GM23338 (cell line): ENCODE data around the gene FUT6. TPM values are rescaled to one million over a fixed set of nuclear protein-coding genes. Genes with fewer than 3 reads are reported as not detected.

Experiments
- ATAC-seq: fragments of 200-7000 bp; cut with Tn5 transposase; 3 replicates; pipeline ENCODE4 v1.9.1; 2020
- DNase-seq: peaks from one replicate; pipeline ENCODE4 v3.0.0-alpha.2; 2015; ENCODE audit warnings: low spot score
- H2AFZ ChIP-seq: fragments of 200-600 bp; sonication (generic); 2 replicates; pipeline ENCODE4 v1.8.0; 2016; ENCODE audit warnings: antibody characterized with exemption, mild to moderate bottlenecking, moderate library complexity
- H3F3A ChIP-seq: fragments of 200-600 bp; sonication (generic); replicated peaks from 2 replicates; pipeline ENCODE4 v1.8.0; 2017; ENCODE audit warnings: antibody characterized with exemption, mixed run types, low read depth
- H3K27ac ChIP-seq: fragments of 200-600 bp; sonication (generic); 2 replicates; pipeline ENCODE4 v1.6.1; 2016; ENCODE audit warnings: low read depth
- H3K27me3 ChIP-seq: fragments of 200-600 bp; sonication (generic); 2 replicates; pipeline ENCODE4 v1.8.0; 2016; ENCODE audit warnings: mild to moderate bottlenecking, mixed run types, moderate library complexity; ENCODE audit not compliant: insufficient read depth
- H3K36me3 ChIP-seq: fragments of 200-600 bp; sonication (generic); 2 replicates; pipeline ENCODE4 v1.8.0; 2016; ENCODE audit warnings: mild to moderate bottlenecking; ENCODE audit not compliant: insufficient read depth
- H3K4me1 ChIP-seq: fragments of 200-600 bp; sonication (generic); 2 replicates; pipeline ENCODE4 v1.8.0; 2016; ENCODE audit warnings: mild to moderate bottlenecking, moderate library complexity; ENCODE audit not compliant: insufficient read depth
- H3K4me2 ChIP-seq: fragments of 200-600 bp; sonication (generic); 2 replicates; pipeline ENCODE4 v1.7.1; 2017; ENCODE audit warnings: mixed run types
- H3K4me3 ChIP-seq: fragments of 200-600 bp; sonication (generic); 2 replicates; pipeline ENCODE4 v1.6.1; 2016; ENCODE audit warnings: mixed run types
- H3K79me2 ChIP-seq: fragments of 200-600 bp; sonication (generic); replicated peaks from 2 replicates; pipeline ENCODE4 v1.8.0; 2017; ENCODE audit warnings: mild to moderate bottlenecking; ENCODE audit not compliant: insufficient read depth
- H3K9me2 ChIP-seq: fragments of 200-600 bp; sonication (generic); 2 replicates; pipeline ENCODE4 v1.8.0; 2017; ENCODE audit not compliant: insufficient read depth
- H4K20me1 ChIP-seq: fragments of 200-600 bp; sonication (generic); replicated peaks from 2 replicates; pipeline ENCODE4 v1.8.0; 2017; ENCODE audit warnings: mild to moderate bottlenecking; ENCODE audit not compliant: insufficient read depth
- H3K27ac Mint-ChIP-seq: 2 replicates; pipeline ENCODE4 v1.8.0; 2020; ENCODE audit warnings: inconsistent platforms, mild to moderate bottlenecking, moderate library complexity, mixed read lengths
- H3K27me3 Mint-ChIP-seq: 3 replicates; pipeline ENCODE4 v1.8.0; 2022; ENCODE audit warnings: low read depth, mild to moderate bottlenecking, moderate library complexity, mixed read lengths, inconsistent platforms; ENCODE audit not compliant: insufficient read depth, poor library complexity
- H3K36me3 Mint-ChIP-seq: 3 replicates; pipeline ENCODE4 v1.8.0; 2021; ENCODE audit warnings: low read depth, mild to moderate bottlenecking, inconsistent platforms, moderate library complexity, mixed read lengths
- H3K4me1 Mint-ChIP-seq: 3 replicates; pipeline ENCODE4 v1.8.0; 2020; ENCODE audit warnings: mild to moderate bottlenecking, inconsistent platforms, mixed read lengths
- H3K4me3 Mint-ChIP-seq: 3 replicates; pipeline ENCODE4 v1.8.0; 2021; ENCODE audit warnings: moderate library complexity, mild to moderate bottlenecking, inconsistent platforms, mixed read lengths
- H3K9me3 Mint-ChIP-seq: 3 replicates; pipeline ENCODE4 v1.8.0; 2020; ENCODE audit warnings: moderate library complexity, mild to moderate bottlenecking, inconsistent platforms, mixed read lengths
- CREB1 ChIP-seq: fragments of 250-450 bp; sonication (Bioruptor Pico); IDR thresholded peaks from 2 replicates; pipeline ENCODE4 v1.5.0; 2020; ENCODE audit warnings: low read depth, mild to moderate bottlenecking, moderate library complexity
- EZH2 ChIP-seq: fragments of 200-600 bp; sonication (generic); IDR thresholded peaks from one replicate; pipeline ENCODE4 v1.8.0; 2017; ENCODE audit warnings: antibody characterized with exemption, mild to moderate bottlenecking, low read depth; ENCODE audit not compliant: unreplicated experiment
- EZH2phosphoT487 ChIP-seq: fragments of 200-600 bp; sonication (generic); IDR thresholded peaks from one replicate; pipeline ENCODE4 v1.8.1; 2018; ENCODE audit warnings: antibody characterized with exemption; ENCODE audit not compliant: unreplicated experiment
- NANOG ChIP-seq: IDR thresholded peaks from 2 replicates; pipeline ENCODE4 v1.6.1; 2016; ENCODE audit warnings: antibody characterized with exemption, borderline replicate concordance
- POLR2AphosphoS5 ChIP-seq: IDR thresholded peaks from 2 replicates; pipeline ENCODE4 v1.6.1; 2016; ENCODE audit warnings: antibody characterized with exemption, low read depth
- STAT1 ChIP-seq: IDR thresholded peaks from one replicate; pipeline ENCODE4 v1.6.1; 2016; ENCODE audit warnings: antibody characterized with exemption; ENCODE audit not compliant: unreplicated experiment
- ZNF114 ChIP-seq: fragments of 250-450 bp; sonication (Bioruptor Pico); IDR thresholded peaks from 2 replicates; pipeline ENCODE4 v1.5.0; 2020; ENCODE audit warnings: mild to moderate bottlenecking, moderate library complexity
- ZNF331 ChIP-seq: fragments of 250-450 bp; sonication (Bioruptor Pico); IDR thresholded peaks from 2 replicates; pipeline ENCODE4 v1.5.0; 2020; ENCODE audit warnings: low read depth, mild to moderate bottlenecking, moderate library complexity
- polyA plus RNA-seq: library from polyadenylated mRNA; unstranded; fragments of >200 nt; fragmentation: Nextera tagmentation; extraction: Ambion mirVana; gene quantifications from 2 replicates; pipeline ENCODE4 v1.2.1, GENCODE V29; 2016
- total RNA-seq: library from RNA; depleted of rRNA; stranded (reverse); fragments of >200 nt; shearing (Covaris generic); gene quantifications from 2 replicates; pipeline ENCODE4 v1.2.3, GENCODE V29; 2014
- TF ChIP-seq, protein P1 (sequence below), 2 experiments: fragments of 200-600 bp in 1 of 2; sonication (generic) in 1 of 2; conservative IDR thresholded peaks; 2 replicates each; pipeline versions ENCODE4 v1.5.1 to v1.6.1; 2016 to 2017; ENCODE audit warnings: antibody characterized with exemption in 2 of 2, low read depth in 2 of 2, mild to moderate bottlenecking in 2 of 2, moderate library complexity in 1 of 2
- TF ChIP-seq, protein P2 (sequence below): IDR thresholded peaks from one replicate; pipeline ENCODE4 v1.6.1; 2018; ENCODE audit warnings: antibody characterized with exemption; ENCODE audit not compliant: unreplicated experiment

FUT6 gene
- total and polyA plus RNA-seq, 2 experiments from 2014 or later = not detected

DNA sequence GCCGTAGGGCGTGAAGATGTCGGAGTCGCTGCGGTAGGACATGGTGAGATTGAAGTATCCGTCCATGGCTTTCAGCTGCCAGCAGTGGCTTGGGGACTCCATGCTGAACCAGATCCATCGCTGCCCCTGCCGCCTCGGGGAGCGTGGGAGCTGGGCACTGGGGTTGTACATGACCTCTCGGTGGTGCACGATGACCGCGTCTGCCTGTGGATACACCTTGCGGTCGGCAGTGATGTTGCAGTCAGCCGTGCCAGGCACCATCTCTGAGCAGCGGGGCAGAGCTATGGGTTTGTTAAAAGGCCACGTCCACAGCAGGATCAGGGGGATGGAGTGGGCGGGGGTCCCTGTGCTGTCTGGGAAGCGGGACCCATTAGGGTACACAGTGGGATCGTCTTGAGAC is 7.4 kb downstream of the FUT6 start:
- DNase-seq = no peak
- 0 out of 3 replicates have a peak, but pooled peaks cover 2% of the 10 kb centered on the region for H3K9me3 Mint-ChIP-seq
- no peaks in the 10 kb centered on the region for H3K36me3 Mint-ChIP-seq
- TF ChIP-seq ZNF114 (CRISPR knock-in tag) (no peak), EZH2phosphoT487 (no peak)
- H3K27me3 Mint-ChIP-seq = peaks cover 16% of the 10 kb centered on the region
- no peaks in the 10 kb centered on the region for H3F3A ChIP-seq
- H3K27me3 ChIP-seq = no peaks in the 10 kb centered on the region
- no peaks in the 10 kb centered on the region for H3K36me3 ChIP-seq
- H3K4me2 ChIP-seq = no peak overlapping the region
- no peaks in the 10 kb centered on the region for H3K79me2 ChIP-seq
- H3K4me3 Mint-ChIP-seq = no peak overlapping the region
- no peak overlapping the region for H3K27ac Mint-ChIP-seq
- H3K27ac ChIP-seq = no peak overlapping the region
- ATAC-seq = no peak
- no peak overlapping the region for H2AFZ ChIP-seq
- peaks cover under 1% of the 10 kb centered on the region; the same call in 1 of the 2 replicates for H3K4me1 ChIP-seq
- no peaks in the 10 kb centered on the region for H3K9me2 ChIP-seq
- H4K20me1 ChIP-seq = no peaks in the 10 kb centered on the region
- H3K4me1 Mint-ChIP-seq = peaks cover 2% of the 10 kb centered on the region
- no peak overlapping the region for H3K4me3 ChIP-seq

DNA sequence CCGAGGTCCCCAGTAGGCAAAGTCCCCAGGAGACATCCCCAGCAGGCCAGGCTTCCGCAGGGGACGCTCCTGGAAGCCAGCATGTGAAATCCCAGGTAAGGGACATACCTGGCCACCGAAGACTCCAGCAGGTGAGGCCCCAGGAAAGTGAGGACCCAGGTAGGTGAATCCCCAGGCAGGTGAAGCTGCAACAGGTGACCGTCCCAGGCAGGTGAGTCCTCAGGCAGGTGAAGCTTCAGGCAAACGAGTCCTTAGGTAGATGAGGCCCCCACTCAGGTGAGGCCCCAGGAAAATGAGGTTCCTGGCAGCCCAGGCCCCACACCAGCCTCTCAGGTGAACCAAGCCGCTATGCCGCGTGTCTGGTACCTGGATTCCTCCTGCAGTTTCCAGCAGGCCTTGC is 8.3 kb downstream of the FUT6 start:
- peaks cover 4% of the 10 kb centered on the region; the same call in 1 of the 2 replicates for H3K4me1 ChIP-seq
- Mint-ChIP-seq H3K27ac (no peak overlapping the region), H3K4me1 (peaks cover 5% of the 10 kb centered on the region), H3K4me3 (no peak overlapping the region), H3K9me3 (0 out of 3 replicates have a peak, but pooled peaks cover 2% of the 10 kb centered on the region), H3K27me3 (peaks cover 22% of the 10 kb centered on the region), H3K36me3 (no peaks in the 10 kb centered on the region)
- H3K4me2 ChIP-seq = no peak overlapping the region
- TF ChIP-seq, protein P1, sequence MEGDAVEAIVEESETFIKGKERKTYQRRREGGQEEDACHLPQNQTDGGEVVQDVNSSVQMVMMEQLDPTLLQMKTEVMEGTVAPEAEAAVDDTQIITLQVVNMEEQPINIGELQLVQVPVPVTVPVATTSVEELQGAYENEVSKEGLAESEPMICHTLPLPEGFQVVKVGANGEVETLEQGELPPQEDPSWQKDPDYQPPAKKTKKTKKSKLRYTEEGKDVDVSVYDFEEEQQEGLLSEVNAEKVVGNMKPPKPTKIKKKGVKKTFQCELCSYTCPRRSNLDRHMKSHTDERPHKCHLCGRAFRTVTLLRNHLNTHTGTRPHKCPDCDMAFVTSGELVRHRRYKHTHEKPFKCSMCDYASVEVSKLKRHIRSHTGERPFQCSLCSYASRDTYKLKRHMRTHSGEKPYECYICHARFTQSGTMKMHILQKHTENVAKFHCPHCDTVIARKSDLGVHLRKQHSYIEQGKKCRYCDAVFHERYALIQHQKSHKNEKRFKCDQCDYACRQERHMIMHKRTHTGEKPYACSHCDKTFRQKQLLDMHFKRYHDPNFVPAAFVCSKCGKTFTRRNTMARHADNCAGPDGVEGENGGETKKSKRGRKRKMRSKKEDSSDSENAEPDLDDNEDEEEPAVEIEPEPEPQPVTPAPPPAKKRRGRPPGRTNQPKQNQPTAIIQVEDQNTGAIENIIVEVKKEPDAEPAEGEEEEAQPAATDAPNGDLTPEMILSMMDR (conservative IDR thresholded peaks at IDR 0.05; ENCODE audit: low read depth in 2 of 2) = no peak
- TF ChIP-seq EZH2phosphoT487 (no peak), STAT1 (no peak)
- H2AFZ ChIP-seq = no peak overlapping the region
- no peaks in the 10 kb centered on the region for H3K27me3 ChIP-seq
- H3K27ac ChIP-seq = no peak overlapping the region
- no peaks in the 10 kb centered on the region for H3F3A ChIP-seq
- no peak overlapping the region for H3K4me3 ChIP-seq
- H3K79me2 ChIP-seq = no peaks in the 10 kb centered on the region
- no peaks in the 10 kb centered on the region for H4K20me1 ChIP-seq
- DNase-seq = no peak
- no peaks in the 10 kb centered on the region for H3K9me2 ChIP-seq
- ATAC-seq = no peak
- no peaks in the 10 kb centered on the region for H3K36me3 ChIP-seq

DNA sequence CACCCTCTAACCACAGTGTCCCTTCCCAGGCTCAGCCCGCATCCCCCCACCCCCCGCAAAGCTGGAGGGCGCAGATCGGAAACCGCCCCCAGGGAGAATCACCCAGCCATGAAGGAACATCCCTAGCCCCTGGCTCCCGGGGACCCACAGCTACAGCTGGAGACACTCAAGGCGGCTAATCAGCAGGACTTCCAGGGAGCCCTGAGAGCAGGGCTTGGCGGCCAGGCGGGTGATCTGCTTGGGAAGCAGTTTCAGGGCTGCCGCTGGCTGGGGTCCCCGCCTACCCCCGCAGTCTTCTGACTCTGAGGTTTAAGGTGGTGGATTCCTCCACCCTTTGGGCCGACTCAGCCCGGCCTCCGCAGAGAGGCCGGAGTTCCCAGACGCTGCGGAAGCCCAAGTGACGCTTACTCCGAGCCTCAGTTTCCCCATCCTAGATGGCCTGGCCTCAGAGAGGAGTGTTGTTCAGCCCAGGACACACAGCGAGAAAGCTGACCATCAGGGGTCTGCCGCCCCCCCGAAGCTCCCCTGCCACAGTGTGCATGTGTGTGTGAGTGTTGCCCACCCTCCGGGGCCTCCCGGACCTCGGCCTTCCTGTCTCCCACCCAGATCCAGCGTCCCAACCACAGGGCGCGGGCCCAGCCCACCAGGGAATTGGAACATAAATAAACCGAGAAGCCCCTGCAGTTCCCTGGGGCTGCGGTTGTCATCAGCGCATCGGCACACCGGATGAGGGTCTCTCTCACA is 9.8 kb downstream of the FUT6 start:
- Mint-ChIP-seq H3K27me3 (peaks cover 22% of the 10 kb centered on the region), H3K4me1 (peaks cover 7% of the 10 kb centered on the region), H3K36me3 (no peaks in the 10 kb centered on the region), H3K27ac (no peak overlapping the region), H3K4me3 (peak overlapping the region; percentile 95), H3K9me3 (0 out of 3 replicates have a peak, but pooled peaks cover 2% of the 10 kb centered on the region)
- Histone ChIP-seq H3K27me3 (no peaks in the 10 kb centered on the region), H3K9me2 (no peaks in the 10 kb centered on the region), H3K4me3 (peak overlapping the region; percentile 86), H3K79me2 (no peaks in the 10 kb centered on the region), H4K20me1 (no peaks in the 10 kb centered on the region), H3K4me2 (peak overlapping the region; percentile 97), H3K36me3 (no peaks in the 10 kb centered on the region), H3K4me1 (peaks cover 4% of the 10 kb centered on the region; the same call in 1 of the 2 replicates), H3K27ac (no peak overlapping the region), H2AFZ (no peak overlapping the region; the same call in 1 of the 2 replicates), H3F3A (no peaks in the 10 kb centered on the region)
- no peak for ATAC-seq
- DNase-seq = no peak
- TF ChIP-seq CREB1 (CRISPR knock-in tag) (no peak), ZNF331 (CRISPR knock-in tag) (no peak), NANOG (no peak), EZH2 (no peak), EZH2phosphoT487 (no peak), POLR2AphosphoS5 (no peak), STAT1 (no peak)
- TF ChIP-seq, protein P2, sequence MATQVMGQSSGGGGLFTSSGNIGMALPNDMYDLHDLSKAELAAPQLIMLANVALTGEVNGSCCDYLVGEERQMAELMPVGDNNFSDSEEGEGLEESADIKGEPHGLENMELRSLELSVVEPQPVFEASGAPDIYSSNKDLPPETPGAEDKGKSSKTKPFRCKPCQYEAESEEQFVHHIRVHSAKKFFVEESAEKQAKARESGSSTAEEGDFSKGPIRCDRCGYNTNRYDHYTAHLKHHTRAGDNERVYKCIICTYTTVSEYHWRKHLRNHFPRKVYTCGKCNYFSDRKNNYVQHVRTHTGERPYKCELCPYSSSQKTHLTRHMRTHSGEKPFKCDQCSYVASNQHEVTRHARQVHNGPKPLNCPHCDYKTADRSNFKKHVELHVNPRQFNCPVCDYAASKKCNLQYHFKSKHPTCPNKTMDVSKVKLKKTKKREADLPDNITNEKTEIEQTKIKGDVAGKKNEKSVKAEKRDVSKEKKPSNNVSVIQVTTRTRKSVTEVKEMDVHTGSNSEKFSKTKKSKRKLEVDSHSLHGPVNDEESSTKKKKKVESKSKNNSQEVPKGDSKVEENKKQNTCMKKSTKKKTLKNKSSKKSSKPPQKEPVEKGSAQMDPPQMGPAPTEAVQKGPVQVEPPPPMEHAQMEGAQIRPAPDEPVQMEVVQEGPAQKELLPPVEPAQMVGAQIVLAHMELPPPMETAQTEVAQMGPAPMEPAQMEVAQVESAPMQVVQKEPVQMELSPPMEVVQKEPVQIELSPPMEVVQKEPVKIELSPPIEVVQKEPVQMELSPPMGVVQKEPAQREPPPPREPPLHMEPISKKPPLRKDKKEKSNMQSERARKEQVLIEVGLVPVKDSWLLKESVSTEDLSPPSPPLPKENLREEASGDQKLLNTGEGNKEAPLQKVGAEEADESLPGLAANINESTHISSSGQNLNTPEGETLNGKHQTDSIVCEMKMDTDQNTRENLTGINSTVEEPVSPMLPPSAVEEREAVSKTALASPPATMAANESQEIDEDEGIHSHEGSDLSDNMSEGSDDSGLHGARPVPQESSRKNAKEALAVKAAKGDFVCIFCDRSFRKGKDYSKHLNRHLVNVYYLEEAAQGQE = no peak
- TF ChIP-seq, protein P1 (conservative IDR thresholded peaks at IDR 0.05; ENCODE audit: low read depth in 2 of 2) = no peak
